DMS53 treated with DMSO at 0.1 percent for 48 hours (cell line): Measurements from ENCODE around the gene LTC4S.
"Not testable (repeated sequence)": the region's sequence is repeated elsewhere in the genome, so short reads cannot be mapped to it uniquely, and the experiment has no call there.

ENCODE experiments used
- DNase-seq: peaks from one replicate; lab custom pipeline; 2025; ENCODE audit not compliant: unreplicated experiment; lab: John Stamatoyannopoulos, UW

The LTC4S gene

GRCh38 chr5:179769271-179769670 is 24.5 kb upstream of the LTC4S start:
- DNase-seq: no peak

- no peak for DNase-seq
These were observed 24.0 kb upstream of the LTC4S start for GRCh38 chr5:179769796-179770195.

GRCh38 chr5:179771311-179771895 is 22.4 kb upstream of the LTC4S start:
- DNase-seq: no peak

- DNase-seq: no peak
These were observed 21.4 kb upstream of the LTC4S start for GRCh38 chr5:179772351-179772750.

GRCh38 chr5:179773686-179774040 is 20.1 kb upstream of the LTC4S start:
- DNase-seq: no peak

GRCh38 chr5:179774442-179774841 is 19.3 kb upstream of the LTC4S start:
- no peak for DNase-seq

GRCh38 chr5:179776411-179776938 is 17.3 kb upstream of the LTC4S start:
- no peak for DNase-seq

GRCh38 chr5:179777456-179777855 is 16.3 kb upstream of the LTC4S start:
- no peak for DNase-seq

- DNase-seq: no peak
These were observed 15.9 kb upstream of the LTC4S start for GRCh38 chr5:179777909-179778308.

GRCh38 chr5:179778591-179778990 is 15.2 kb upstream of the LTC4S start:
- no peak for DNase-seq

- no peak for DNase-seq
These were observed 14.0 kb upstream of the LTC4S start for GRCh38 chr5:179779826-179780225.

- DNase-seq: no peak
These were observed 13.4 kb upstream of the LTC4S start for GRCh38 chr5:179780362-179780761.

- DNase-seq: no peak
These were observed 11.9 kb upstream of the LTC4S start for GRCh38 chr5:179781846-179782245.

- DNase-seq: no peak
These were observed 10.7 kb upstream of the LTC4S start for GRCh38 chr5:179783128-179783527.

GRCh38 chr5:179786861-179787260 is 6.9 kb upstream of the LTC4S start:
- DNase-seq: no peak

GRCh38 chr5:179788193-179788854 is 5.5 kb upstream of the LTC4S start:
- DNase-seq: no peak

GRCh38 chr5:179789278-179789677 is 4.5 kb upstream of the LTC4S start:
- DNase-seq: not testable (repeated sequence)

- DNase-seq: no peak
These were observed 1.7 kb upstream of the LTC4S start for GRCh38 chr5:179791881-179792611.

- DNase-seq: no peak
These were observed 946 bp upstream of the LTC4S start for GRCh38 chr5:179792612-179793467.

- DNase-seq: no peak
These were observed 385 bp downstream of the LTC4S start for GRCh38 chr5:179794171-179794570.

GRCh38 chr5:179794575-179794974 is 789 bp downstream of the LTC4S start:
- no peak for DNase-seq
